AG08395 (cell line): Measurements from ENCODE around the gene RAB40A.
A peak's percentile ranks its signal among the peaks of the same experiment; 100 is the strongest.

ENCODE experiments used
- DNase-seq: peaks from one replicate; pipeline ENCODE4 v3.0.0; 2012; ENCODE audit warnings: mixed read lengths, low spot score

Gene RAB40A

GRCh38 chrX:103519389-103519788 lies at the start of gene RAB40A:
Gene RAB40A, minus strand, starts transcription at chrX:103519489. Its CDS starts 18,733 bp downstream, at chrX:103500756.
- DNase-seq: no peak

DNA sequence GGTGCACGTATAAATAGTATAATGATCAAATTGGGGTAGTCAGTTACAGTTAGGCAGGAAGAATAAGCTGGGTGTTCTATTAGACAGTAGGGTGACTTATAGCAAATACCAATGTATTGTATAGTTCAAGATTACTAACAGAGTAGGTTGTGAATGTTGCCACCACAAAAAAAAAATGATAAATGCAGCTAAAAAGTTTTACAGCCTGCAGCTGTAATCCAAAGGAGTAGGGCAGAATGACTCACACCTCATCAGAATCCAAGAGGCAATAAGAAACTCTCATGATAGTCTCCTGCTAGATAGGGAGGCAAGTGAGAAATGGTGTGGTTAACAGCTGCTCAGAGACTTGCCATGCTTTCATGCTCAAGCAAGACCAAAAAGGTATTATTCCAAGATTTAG lies 46.5 kb upstream of the RAB40A start:
- DNase-seq: peak; percentile 56

DNA sequence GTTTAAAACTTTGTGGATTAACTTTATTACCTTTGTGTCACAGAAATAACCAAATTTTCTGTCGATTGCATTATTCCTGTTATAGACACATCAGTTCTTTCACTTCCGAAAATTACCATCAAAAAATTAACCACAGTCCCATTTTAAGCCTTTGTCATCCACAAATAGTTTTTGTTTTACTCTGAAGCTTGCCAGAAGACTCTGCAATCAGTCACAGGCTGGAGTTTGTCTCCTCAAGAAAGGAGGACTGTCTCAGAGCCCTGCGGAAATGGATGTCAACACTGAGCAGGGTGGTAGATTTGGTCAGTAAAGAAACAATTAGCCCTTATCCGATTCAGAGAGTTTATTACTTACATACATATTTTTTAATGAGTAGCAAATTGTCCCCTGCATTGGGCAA lies 45.9 kb upstream of the RAB40A start:
- DNase-seq: no peak

DNA sequence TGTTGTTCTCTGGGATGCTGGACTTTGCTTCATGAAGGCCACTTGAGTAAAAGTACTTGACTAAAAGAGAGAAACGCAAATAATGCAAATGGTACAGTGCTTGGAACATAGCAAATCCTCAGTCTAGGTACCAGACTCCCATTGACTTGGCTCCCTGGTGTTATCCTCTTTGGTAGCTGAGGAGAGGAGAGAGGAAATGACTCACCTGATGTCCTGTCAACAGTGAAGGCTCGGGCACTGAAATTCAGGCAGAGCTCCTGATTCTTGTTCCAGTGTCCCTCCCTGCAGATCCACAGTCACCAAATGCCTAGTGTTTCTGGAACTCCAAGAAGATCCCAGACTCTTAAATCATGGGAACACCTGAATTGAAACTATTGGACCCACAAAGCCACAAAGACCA lies 43.5 kb upstream of the RAB40A start:
- no peak for DNase-seq

DNA sequence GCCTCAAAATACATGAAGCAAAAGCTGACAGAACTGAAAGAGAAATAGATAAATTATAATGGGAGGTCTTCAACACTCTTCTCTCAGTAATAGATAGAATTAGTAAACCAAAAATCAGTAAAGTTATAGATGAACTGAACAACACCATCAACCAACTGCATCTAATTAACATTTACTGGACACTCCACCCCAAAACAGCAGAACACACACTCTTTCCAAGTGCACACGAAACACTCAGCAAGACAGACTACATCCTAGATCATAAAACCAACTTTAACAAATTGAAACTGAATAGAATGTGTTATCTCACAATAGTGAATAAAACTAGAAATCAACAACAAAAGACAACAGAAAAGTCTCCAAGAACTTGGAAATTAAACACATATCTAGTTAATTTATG lies 41.0 kb upstream of the RAB40A start:
- no peak for DNase-seq

GRCh38 chrX:103556963-103557612 lies 37.8 kb upstream of the RAB40A start:
- DNase-seq: no peak

- DNase-seq: no peak
These were observed 35.6 kb upstream of the RAB40A start for GRCh38 chrX:103554687-103555424.

GRCh38 chrX:103552236-103552635 lies 32.9 kb upstream of the RAB40A start:
- no peak for DNase-seq

- DNase-seq: no peak
These were observed 31.2 kb upstream of the RAB40A start for GRCh38 chrX:103550415-103551051.

GRCh38 chrX:103549916-103550315 lies 30.6 kb upstream of the RAB40A start:
- no peak for DNase-seq

GRCh38 chrX:103540145-103540544 lies 20.9 kb upstream of the RAB40A start:
- no peak for DNase-seq

GRCh38 chrX:103539695-103540094 lies 20.4 kb upstream of the RAB40A start:
- DNase-seq: no peak

DNA sequence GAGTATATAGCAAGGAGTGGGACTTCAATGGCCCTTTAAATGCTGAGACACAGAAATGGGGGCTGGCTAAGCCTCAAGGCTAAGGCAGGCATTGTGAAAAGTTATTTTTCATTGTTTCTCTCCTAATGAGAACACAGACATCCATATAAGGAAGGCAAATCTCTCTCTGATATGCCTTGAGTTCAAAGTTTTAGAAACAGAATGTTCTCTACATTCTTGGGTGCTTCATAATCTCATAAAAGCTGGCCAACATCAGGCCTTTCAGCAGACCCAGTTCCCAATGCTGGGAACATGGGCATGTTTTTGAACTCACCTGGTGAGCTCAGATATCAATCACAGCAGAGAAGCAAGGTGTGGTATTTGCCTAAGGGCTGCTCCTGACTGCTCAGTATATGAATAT lies 19.4 kb upstream of the RAB40A start:
- no peak for DNase-seq

GRCh38 chrX:103537871-103538387 lies 18.6 kb upstream of the RAB40A start:
- DNase-seq: no peak

DNA sequence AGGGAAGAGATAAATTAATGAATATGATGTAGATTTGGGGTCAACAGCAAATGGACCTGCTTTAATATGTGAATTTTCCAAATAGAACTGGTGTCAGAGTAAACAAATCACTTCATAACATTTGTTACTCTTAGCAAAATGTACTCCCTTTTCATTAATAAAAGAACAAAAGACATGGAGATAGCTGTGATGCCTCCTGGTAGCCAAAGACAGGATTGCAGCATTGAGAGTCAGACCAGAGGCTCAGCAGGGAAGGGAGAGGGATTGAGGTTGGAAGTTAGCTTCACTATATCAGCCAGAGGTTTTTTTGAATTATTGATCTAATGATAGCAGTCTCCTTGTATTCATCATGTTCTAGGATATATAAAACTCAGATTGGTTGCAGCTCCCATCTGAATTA lies 17.4 kb upstream of the RAB40A start:
- DNase-seq: no peak

DNA sequence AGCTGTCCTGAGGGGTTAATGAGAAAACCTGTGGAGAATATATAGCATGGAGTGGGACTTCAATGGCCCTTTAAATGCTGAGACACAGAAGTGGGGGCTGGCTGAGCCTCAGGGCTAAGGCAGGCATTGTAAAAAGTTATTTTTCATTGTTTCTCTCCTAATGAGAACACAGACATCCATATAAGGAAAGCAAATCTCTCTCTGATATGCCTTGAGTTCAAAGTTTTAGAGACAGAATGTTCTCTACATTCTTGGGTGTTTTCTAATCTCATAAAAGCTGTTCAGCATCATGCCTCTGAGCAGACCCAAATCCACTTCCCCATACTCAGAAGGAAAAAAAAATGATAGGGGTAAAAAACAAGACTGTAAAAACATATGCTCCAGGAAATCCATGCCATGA lies 16.8 kb upstream of the RAB40A start:
- DNase-seq: no peak

DNA sequence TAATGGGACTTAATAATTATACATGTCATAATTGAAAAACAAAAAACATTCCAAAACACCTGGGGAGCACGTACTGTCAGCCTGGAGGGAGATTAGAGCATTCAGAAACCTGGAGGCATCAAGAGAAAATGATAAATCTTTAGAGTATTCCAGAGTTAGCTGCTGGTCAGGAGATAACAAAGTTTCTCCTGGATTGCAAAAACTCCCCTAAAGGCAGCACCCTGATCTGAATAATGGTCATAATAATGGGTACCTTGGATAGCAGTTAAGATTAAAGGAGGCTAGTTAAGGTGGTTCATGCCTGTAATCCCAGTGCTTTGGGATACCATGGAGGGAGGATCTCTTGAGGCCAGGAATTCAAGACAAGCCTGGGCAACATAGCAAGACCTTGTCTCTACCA lies 15.9 kb upstream of the RAB40A start:
- no peak for DNase-seq

DNA sequence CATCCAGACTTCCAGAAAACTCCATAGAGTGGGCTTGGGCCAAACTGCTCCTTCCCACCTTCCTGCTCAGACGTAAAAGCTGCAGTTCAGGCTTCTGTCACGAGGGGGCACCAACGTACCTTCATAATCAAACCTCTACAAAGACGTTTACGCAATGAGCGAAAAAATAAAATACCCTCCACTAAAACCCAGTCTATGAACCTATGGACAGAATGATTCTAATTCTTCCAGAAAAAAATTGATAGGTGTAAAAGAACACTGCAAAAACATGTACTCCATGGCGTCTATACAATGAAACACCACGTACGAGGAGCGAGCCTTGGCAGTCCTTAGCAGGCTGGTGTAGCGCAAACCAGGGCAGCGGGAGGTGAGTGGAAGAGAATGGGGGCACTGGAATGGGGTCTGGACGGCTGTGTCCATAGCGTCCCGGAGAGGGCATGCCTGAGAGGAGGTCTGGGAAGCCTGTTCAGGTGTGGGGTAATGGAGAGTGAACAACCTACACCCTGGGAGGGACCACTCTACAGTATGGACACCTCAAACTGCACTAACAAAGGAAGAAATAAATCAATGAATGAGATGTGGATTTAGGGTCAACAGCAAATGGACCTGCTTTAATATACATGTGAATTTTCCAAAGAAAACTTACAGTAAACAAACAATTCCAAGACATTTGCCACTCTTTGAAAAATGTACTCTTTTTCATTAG lies 14.4 kb upstream of the RAB40A start:
- peak; percentile 34 for DNase-seq

DNA sequence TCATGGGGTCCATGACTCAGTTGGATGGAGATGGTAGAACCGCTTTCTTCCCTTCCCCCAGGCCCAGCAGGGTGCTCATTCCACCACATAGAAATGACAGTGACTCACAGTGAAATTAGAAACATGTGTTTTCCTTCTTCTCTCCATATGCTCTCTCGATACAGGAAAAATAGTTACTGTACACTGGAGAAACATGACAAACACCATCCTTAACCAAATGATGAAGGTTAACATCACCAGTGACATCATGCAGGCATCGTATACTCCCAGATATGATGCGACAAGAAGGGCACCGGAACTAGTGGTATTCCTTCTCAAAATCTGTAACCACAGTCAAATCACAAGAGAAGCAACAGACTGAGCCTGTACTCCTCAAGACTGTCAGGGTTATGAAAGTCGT lies 11.7 kb upstream of the RAB40A start:
- DNase-seq: peak; percentile 55

DNA sequence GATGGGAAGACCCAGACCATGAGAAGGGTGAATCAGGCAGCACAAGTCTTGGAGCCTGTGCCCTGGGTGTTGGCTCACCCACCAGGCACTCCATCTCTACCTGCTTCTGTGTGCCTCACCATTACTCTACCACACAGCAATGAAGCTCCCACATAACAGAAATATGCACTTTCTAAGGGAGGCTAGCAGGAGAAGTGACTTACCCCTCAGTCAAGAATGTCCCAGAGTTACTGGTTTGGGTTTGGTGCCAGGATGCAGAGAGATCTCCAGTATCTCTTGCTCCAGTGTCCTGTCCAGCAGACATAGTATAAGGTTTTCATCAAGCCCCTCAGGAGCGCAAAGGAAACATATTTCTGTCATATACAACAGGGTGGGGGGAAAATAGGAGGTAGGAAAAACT lies 11.3 kb upstream of the RAB40A start:
- peak; percentile 21 for DNase-seq

- DNase-seq: no peak
These were observed 10.3 kb upstream of the RAB40A start for GRCh38 chrX:103529550-103529949.

DNA sequence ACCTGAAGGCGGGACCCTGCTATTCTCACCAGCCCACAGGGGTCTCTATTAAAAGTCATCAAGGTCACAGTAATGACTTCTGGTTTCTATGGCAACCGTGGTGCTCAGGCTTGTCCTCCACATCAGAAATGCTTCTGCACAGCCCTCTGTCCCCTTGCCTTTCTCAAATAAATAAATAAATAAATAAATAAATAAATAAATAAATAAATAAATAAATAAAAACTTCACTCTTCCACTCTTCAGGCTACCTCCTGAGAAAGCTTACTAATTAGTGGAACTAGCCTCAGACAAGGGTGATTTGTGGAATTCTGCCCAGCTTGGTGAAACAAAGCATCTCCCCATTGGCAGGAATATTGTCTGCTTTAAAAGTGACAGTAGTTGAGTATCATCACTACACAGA lies 5.5 kb upstream of the RAB40A start:
- DNase-seq: no peak

DNA sequence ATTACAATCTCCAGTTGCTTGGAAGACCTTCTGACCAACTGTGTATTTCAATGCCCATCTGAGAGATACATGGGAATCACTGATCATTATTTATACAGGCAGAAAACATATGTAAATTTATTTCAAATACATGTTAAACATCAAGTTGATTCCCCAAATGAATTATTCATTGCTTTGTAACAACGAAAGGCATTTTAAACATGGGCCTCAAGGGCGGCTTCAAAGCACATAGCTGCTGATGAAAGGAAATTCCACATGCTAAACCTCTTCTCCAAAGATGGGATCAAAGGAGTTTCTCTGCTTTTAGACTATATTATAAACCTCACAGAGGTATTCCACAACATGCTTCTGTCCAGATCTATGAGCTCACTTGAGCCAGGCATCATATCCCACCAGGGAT lies 4.3 kb upstream of the RAB40A start:
- DNase-seq: no peak
